Measurements from ENCODE around the gene SMCO1. TPM values are rescaled to one million over a fixed set of nuclear protein-coding genes. Genes with fewer than 3 reads are reported as not detected.

The SMCO1 gene
- total RNA-seq, 4 donors from 2014 or later = not detected

GRCh38 chr3:196547067-196547466 lies 31.9 kb upstream of the SMCO1 start:
- no peak overlapping the region for H3K27ac ChIP-seq (replicated peaks in 1 of 4)
- no peaks in the 10 kb centered on the region for H3K27me3 ChIP-seq
- DNase-seq (ENCODE audit: extremely low spot score) = no peak
- no peaks in the 10 kb centered on the region for H3K9me3 ChIP-seq
- H3K36me3 ChIP-seq = no peaks in the 10 kb centered on the region
- 88% methylated on average over 2 of the region's 2 CpGs for WGBS
- TF ChIP-seq EP300 (IDR thresholded peaks at IDR 0.05) (no peak), POLR2AphosphoS5 (IDR thresholded peaks at IDR 0.05) (no peak), CTCF (IDR thresholded peaks at IDR 0.05) (no peak), POLR2A (IDR thresholded peaks at IDR 0.05; ENCODE audit: low read depth) (no peak)
- H3K4me1 ChIP-seq = no peaks in the 10 kb centered on the region
- H3K4me3 ChIP-seq = no peak overlapping the region
- intact Hi-C loops (cut with DNase I) = no loop called here

- no peaks in the 10 kb centered on the region for H3K4me1 ChIP-seq
- no peaks in the 10 kb centered on the region for H3K9me3 ChIP-seq
- DNase-seq (ENCODE audit: extremely low spot score) = no peak
- H3K4me3 ChIP-seq = no peak overlapping the region
- intact Hi-C loops (cut with DNase I) = no loop called here
- no peak overlapping the region for H3K27ac ChIP-seq (replicated peaks in 1 of 4)
- no peak for TF ChIP-seq EP300 (IDR thresholded peaks at IDR 0.05)
- no peak for TF ChIP-seq POLR2A (IDR thresholded peaks at IDR 0.05; ENCODE audit: low read depth)
- no peak for TF ChIP-seq POLR2AphosphoS5 (IDR thresholded peaks at IDR 0.05)
- no peak for TF ChIP-seq CTCF (IDR thresholded peaks at IDR 0.05)
- WGBS = 74% methylated on average over 5 of the region's 5 CpGs
- no peaks in the 10 kb centered on the region for H3K27me3 ChIP-seq
- H3K36me3 ChIP-seq = no peaks in the 10 kb centered on the region
Observed at GRCh38 chr3:196546537-196546936, 31.4 kb upstream of the SMCO1 start.

GRCh38 chr3:196544491-196544992 lies 29.4 kb upstream of the SMCO1 start:
- intact Hi-C loops (cut with DNase I) = no loop called here
- DNase-seq (ENCODE audit: extremely low spot score) = no peak
- no peaks in the 10 kb centered on the region for H3K27me3 ChIP-seq
- no peak overlapping the region for H3K4me3 ChIP-seq
- H3K4me1 ChIP-seq = no peaks in the 10 kb centered on the region
- no peak overlapping the region for H3K27ac ChIP-seq (replicated peaks in 1 of 4)
- H3K9me3 ChIP-seq = no peaks in the 10 kb centered on the region
- WGBS = 90% methylated on average over 2 of the region's 2 CpGs
- TF ChIP-seq CTCF (IDR thresholded peaks at IDR 0.05) (no peak), POLR2AphosphoS5 (IDR thresholded peaks at IDR 0.05) (no peak), POLR2A (IDR thresholded peaks at IDR 0.05; ENCODE audit: low read depth) (no peak), EP300 (IDR thresholded peaks at IDR 0.05) (no peak)
- no peaks in the 10 kb centered on the region for H3K36me3 ChIP-seq

- 93% methylated on average over 6 of the region's 6 CpGs for WGBS
- H3K9me3 ChIP-seq = no peaks in the 10 kb centered on the region
- TF ChIP-seq POLR2A (IDR thresholded peaks at IDR 0.05; ENCODE audit: low read depth) (no peak), POLR2AphosphoS5 (IDR thresholded peaks at IDR 0.05) (no peak), CTCF (IDR thresholded peaks at IDR 0.05) (no peak), EP300 (IDR thresholded peaks at IDR 0.05) (no peak)
- no peak for DNase-seq (ENCODE audit: extremely low spot score)
- peaks cover 0 to 4% (median 0%) of the 10 kb centered on the region in 4 donors for H3K27me3 ChIP-seq
- no peak overlapping the region for H3K4me3 ChIP-seq
- H3K27ac ChIP-seq (replicated peaks in 1 of 4) = no peak overlapping the region
- intact Hi-C loops (cut with DNase I) = no loop called here
- no peaks in the 10 kb centered on the region for H3K36me3 ChIP-seq
- H3K4me1 ChIP-seq = no peaks in the 10 kb centered on the region
Observed at GRCh38 chr3:196541684-196542445, 26.7 kb upstream of the SMCO1 start.
